ENCODE data around the gene LONRF2. TPM values are rescaled to one million over a fixed set of nuclear protein-coding genes. Genes with fewer than 3 reads are reported as not detected.

LONRF2 gene
- total RNA-seq, 1 experiment from 2014 or later = 2.7 TPM

GRCh38 chr2:100252811-100253698 lies 69.2 kb downstream of the LONRF2 start:
- H3K27ac Mint-ChIP-seq = no peak overlapping the region; a peak in 1 of 7 replicates
- H3K23ac ChIP-seq (ENCODE audit: insufficient read length, low read depth, low read length) = no peak overlapping the region
- H4K91ac ChIP-seq (ENCODE audit: insufficient read length, low read depth, low read length) = no peak overlapping the region
- no peak overlapping the region for H2BK120ac ChIP-seq (ENCODE audit: low read depth, low read length, poor library complexity, severe bottlenecking)
- TF ChIP-seq CTCF (conservative IDR thresholded peaks at IDR 0.05) = no peak
- no peak overlapping the region for H2BK12ac ChIP-seq (ENCODE audit: insufficient read length, low read depth, low read length)
- H3T11ph ChIP-seq (ENCODE audit: low read length) = no peak overlapping the region
- no peak overlapping the region for H2BK5ac ChIP-seq (ENCODE audit: insufficient read length, low read length)
- no peaks in the 10 kb centered on the region for H3K9me3 ChIP-seq (ENCODE audit: control insufficient read depth, low read depth, low read length)
- H3K4me1 ChIP-seq (ENCODE audit: insufficient read depth, low read length) = no peaks in the 10 kb centered on the region; the same call in 1 of the 2 replicates
- no peak overlapping the region for H2BK20ac ChIP-seq (ENCODE audit: low read depth, low read length, poor library complexity, severe bottlenecking)
- no peak overlapping the region for H4K8ac ChIP-seq (replicated peaks; ENCODE audit: insufficient read length, low read depth, low read length)
- no peak overlapping the region for H2BK15ac ChIP-seq (ENCODE audit: low read depth, low read length)
- no peaks in the 10 kb centered on the region for H3K27me3 ChIP-seq (ENCODE audit: insufficient read depth, low read length)
- peaks cover 0 to 2% of the 10 kb centered on the region in 2 experiments; a peak in 1 of 4 replicates for H3K4me1 Mint-ChIP-seq
- peaks cover 4% of the 10 kb centered on the region for H3K27me3 Mint-ChIP-seq (ENCODE audit: low read depth)
- no peak overlapping the region for H3K4me3 Mint-ChIP-seq
- H3K4me2 ChIP-seq (ENCODE audit: insufficient read depth, insufficient read length, low read length) = no peak overlapping the region
- no peaks in the 10 kb centered on the region for H3K79me2 ChIP-seq (ENCODE audit: insufficient read depth, low read length)
- no peak overlapping the region for H3K27ac ChIP-seq (ENCODE audit: insufficient read length, low read depth, low read length)
- H3K36me3 Mint-ChIP-seq (ENCODE audit: insufficient read depth in 1 of 3, low read depth in 3 of 3) = no peaks in the 10 kb centered on the region
- no peak overlapping the region for H4K5ac ChIP-seq (ENCODE audit: insufficient read length, low read depth, low read length)
- no peak overlapping the region for H3K56ac ChIP-seq (ENCODE audit: insufficient read length, low read depth, low read length)
- H3K14ac ChIP-seq (ENCODE audit: insufficient read depth, low read length) = no peak overlapping the region
- no peaks in the 10 kb centered on the region for H3K9me3 Mint-ChIP-seq
- no peak overlapping the region for H3K18ac ChIP-seq (ENCODE audit: insufficient read length, low read depth, low read length)
- H3K79me1 ChIP-seq (ENCODE audit: insufficient read depth, low read depth, low read length, poor library complexity, severe bottlenecking) = no peaks in the 10 kb centered on the region
- H3K23me2 ChIP-seq (ENCODE audit: insufficient read length, low read depth, low read length, poor library complexity, severe bottlenecking) = no peaks in the 10 kb centered on the region
- H3K4ac ChIP-seq (ENCODE audit: low read depth, low read length) = no peak overlapping the region
- H4K20me1 ChIP-seq (ENCODE audit: control insufficient read depth, insufficient read depth, insufficient read length) = no peaks in the 10 kb centered on the region
- H2AK5ac ChIP-seq (ENCODE audit: insufficient read length, low read length) = no peak overlapping the region
- H2AFZ ChIP-seq (ENCODE audit: low read length) = no peak overlapping the region
- DNase-seq = no peak
- no peak overlapping the region for H3K9ac ChIP-seq (ENCODE audit: extremely low read depth, insufficient read length, low read length)
- WGBS (ENCODE audit: extremely low coverage, insufficient read length, low lambda C conversion rate) = no CpG with 5 or more reads among the region's 17 CpGs

Measured in H9 (cell line).